ENCODE data around the gene LAMA3. TPM values are rescaled to one million over a fixed set of nuclear protein-coding genes. Genes with fewer than 3 reads are reported as not detected.

LAMA3 gene
- polyA plus RNA-seq, 1 of the 3 experiments (the other 2 are of a cell fraction): 3.5 TPM

- no peaks in the 10 kb centered on the region for H3K27me3 ChIP-seq (ENCODE audit: insufficient read depth)
- CTCF ChIA-PET: interaction anchor here (0.8 to 1.9 kb wide), 2 partner anchors 20 to 30 kb away, joined by 3 to 6 read pairs; no protein-coding TSS in a partner anchor
- WGBS (ENCODE audit: low lambda C conversion rate): 75% methylated on average over 5 of the region's 11 CpGs
- POLR2A ChIA-PET: no interaction called here
- H3K36me3 ChIP-seq (replicated peaks in 1 of 2; ENCODE audit: control insufficient read depth in 1 of 2, insufficient read depth in 2 of 2, low read length in 1 of 2): no peaks in the 10 kb centered on the region
- no peaks in the 10 kb centered on the region for H4K20me1 ChIP-seq (ENCODE audit: insufficient read depth)
- no peak overlapping the region for H2AFZ ChIP-seq (ENCODE audit: low read depth)
- H3K9me2 ChIP-seq: no peaks in the 10 kb centered on the region
- no peak overlapping the region for H3K4me3 ChIP-seq (ENCODE audit: low read depth in 2 of 2, low read length in 1 of 2)
- no peaks in the 10 kb centered on the region for H3F3A ChIP-seq (replicated peaks; ENCODE audit: insufficient read depth)
- H3K9ac ChIP-seq: no peak overlapping the region
- TF ChIP-seq RXRA (IDR thresholded peaks at IDR 0.05; ENCODE audit: borderline replicate concordance, low read depth): no peak
- TF ChIP-seq RFX5 (IDR thresholded peaks at IDR 0.05; ENCODE audit: low read length): no peak
- no peak for TF ChIP-seq FOSL2 (IDR thresholded peaks at IDR 0.05; ENCODE audit: borderline replicate concordance, low read depth)
- TF ChIP-seq SMC3 (IDR thresholded peaks at IDR 0.05; ENCODE audit: low read depth, low read length): no peak
- TF ChIP-seq JUND (IDR thresholded peaks at IDR 0.05): no peak
- no peak for TF ChIP-seq NFIC (IDR thresholded peaks at IDR 0.05; ENCODE audit: borderline replicate concordance)
- no peak for TF ChIP-seq EZH2phosphoT487 (IDR thresholded peaks at IDR 0.05; ENCODE audit: borderline replicate concordance, low read depth)
- TF ChIP-seq NRF1 (IDR thresholded peaks at IDR 0.05; ENCODE audit: low read depth, low read length): no peak
- no peak for TF ChIP-seq RAD21 (IDR thresholded peaks at IDR 0.05; ENCODE audit: low read length)
- TF ChIP-seq GATA2 (CRISPR knock-in tag; IDR thresholded peaks at IDR 0.05): no peak
- TF ChIP-seq POLR2AphosphoS5 (IDR thresholded peaks at IDR 0.05; ENCODE audit: low read depth, low read length): no peak
- TF ChIP-seq USF1 (IDR thresholded peaks at IDR 0.05; ENCODE audit: borderline replicate concordance, low read depth): no peak
- TF ChIP-seq RCOR1 (IDR thresholded peaks at IDR 0.05; ENCODE audit: low read length): no peak
- no peak for TF ChIP-seq TAF1 (IDR thresholded peaks at IDR 0.05; ENCODE audit: borderline replicate concordance, low read depth, low read length)
- no peak for TF ChIP-seq CHD2 (IDR thresholded peaks at IDR 0.05; ENCODE audit: low read length, partially characterized antibody)
- no peak for TF ChIP-seq ZBTB33 (IDR thresholded peaks at IDR 0.05; ENCODE audit: borderline replicate concordance, low read depth)
- H3K9me3 ChIP-seq: no peaks in the 10 kb centered on the region
- no peaks in the 10 kb centered on the region for H3K79me2 ChIP-seq (ENCODE audit: insufficient read depth)
- DNase-seq: no peak
- H3K4me2 ChIP-seq: no peak overlapping the region
- no peak overlapping the region for H3K27ac ChIP-seq (ENCODE audit: low read depth in 2 of 2, low read length in 1 of 2)
- no peaks in the 10 kb centered on the region; a peak in 1 of 4 replicates for H3K4me1 ChIP-seq (ENCODE audit: control insufficient read depth in 1 of 2, insufficient read depth in 2 of 2, low read depth in 1 of 2, low read length in 1 of 2)
Observed at GRCh38 chr18:23641143-23641720, 48.0 kb upstream of the LAMA3 start.

Data from SK-N-SH (cell line).